HL-60 (cell line): ENCODE measurements around the gene THSD7A.

Experiments
- DNase-seq, 2 experiments: peaks; one replicate each; pipeline ENCODE4 v3.0.0-alpha.2; 2010 to 2020; ENCODE audit warnings: low read depth in 1 of 2, low spot score in 1 of 2
- H3K27ac ChIP-seq: fragments of 250-450 bp; sonication (Bioruptor Pico); replicated peaks from 2 replicates; pipeline ENCODE4 v1.5.1; 2020; ENCODE audit warnings: mild to moderate bottlenecking, moderate library complexity
- H3K27me3 ChIP-seq: fragments of 250-450 bp; sonication (Bioruptor Pico); 2 replicates; pipeline ENCODE4 v1.5.1; 2021; ENCODE audit warnings: mild to moderate bottlenecking, moderate library complexity; ENCODE audit not compliant: insufficient read depth, poor library complexity, severe bottlenecking
- H3K4me3 ChIP-seq: replicated peaks from 2 replicates; pipeline ENCODE4 v1.5.1; 2011; ENCODE audit warnings: mild to moderate bottlenecking, control low read depth, low read length; ENCODE audit not compliant: insufficient read depth
- GABPA ChIP-seq: IDR thresholded peaks from 2 replicates; pipeline ENCODE4 v1.6.1; 2012; ENCODE audit warnings: low read depth
- POLR2AphosphoS5 ChIP-seq: IDR thresholded peaks from 2 replicates; pipeline ENCODE4 v1.6.1; 2012; ENCODE audit warnings: low read depth
- SPI1 ChIP-seq: IDR thresholded peaks from 2 replicates; pipeline ENCODE4 v1.6.1; 2012; ENCODE audit warnings: low read depth, mild to moderate bottlenecking, borderline replicate concordance
- TF ChIP-seq, protein P1 (sequence below): IDR thresholded peaks from one replicate; pipeline ENCODE4 v1.5.1; 2011; ENCODE audit warnings: low read length, control low read depth, inconsistent platforms; ENCODE audit not compliant: insufficient read depth
- TF ChIP-seq, protein P2 (sequence below): IDR thresholded peaks from 2 replicates; pipeline ENCODE4 v1.6.1; 2012; ENCODE audit warnings: low read depth; ENCODE audit not compliant: insufficient replicate concordance

Gene THSD7A

DNA sequence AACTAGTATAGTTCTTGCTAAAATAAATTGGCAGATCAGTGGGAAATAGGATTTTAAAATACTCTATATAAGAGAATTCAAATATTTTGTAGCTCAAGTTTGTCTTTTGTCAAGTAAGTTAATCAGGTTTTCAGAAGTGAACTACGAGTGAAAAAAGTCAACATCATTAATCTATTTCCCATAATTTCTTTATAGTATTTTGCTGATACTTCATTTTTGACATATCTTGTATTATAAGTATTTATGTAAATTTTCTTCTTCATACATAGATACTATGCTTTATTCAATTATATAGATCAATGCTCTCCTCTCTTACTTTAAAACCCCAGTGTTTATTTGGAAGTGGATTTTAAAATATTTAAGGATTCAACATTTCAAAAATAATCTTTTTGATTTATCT is 360.7 kb downstream of the THSD7A start:
- TF ChIP-seq POLR2AphosphoS5 (no peak), GABPA (no peak), SPI1 (no peak)
- TF ChIP-seq, protein P1, sequence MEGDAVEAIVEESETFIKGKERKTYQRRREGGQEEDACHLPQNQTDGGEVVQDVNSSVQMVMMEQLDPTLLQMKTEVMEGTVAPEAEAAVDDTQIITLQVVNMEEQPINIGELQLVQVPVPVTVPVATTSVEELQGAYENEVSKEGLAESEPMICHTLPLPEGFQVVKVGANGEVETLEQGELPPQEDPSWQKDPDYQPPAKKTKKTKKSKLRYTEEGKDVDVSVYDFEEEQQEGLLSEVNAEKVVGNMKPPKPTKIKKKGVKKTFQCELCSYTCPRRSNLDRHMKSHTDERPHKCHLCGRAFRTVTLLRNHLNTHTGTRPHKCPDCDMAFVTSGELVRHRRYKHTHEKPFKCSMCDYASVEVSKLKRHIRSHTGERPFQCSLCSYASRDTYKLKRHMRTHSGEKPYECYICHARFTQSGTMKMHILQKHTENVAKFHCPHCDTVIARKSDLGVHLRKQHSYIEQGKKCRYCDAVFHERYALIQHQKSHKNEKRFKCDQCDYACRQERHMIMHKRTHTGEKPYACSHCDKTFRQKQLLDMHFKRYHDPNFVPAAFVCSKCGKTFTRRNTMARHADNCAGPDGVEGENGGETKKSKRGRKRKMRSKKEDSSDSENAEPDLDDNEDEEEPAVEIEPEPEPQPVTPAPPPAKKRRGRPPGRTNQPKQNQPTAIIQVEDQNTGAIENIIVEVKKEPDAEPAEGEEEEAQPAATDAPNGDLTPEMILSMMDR, result no peak
- TF ChIP-seq, protein P2, sequence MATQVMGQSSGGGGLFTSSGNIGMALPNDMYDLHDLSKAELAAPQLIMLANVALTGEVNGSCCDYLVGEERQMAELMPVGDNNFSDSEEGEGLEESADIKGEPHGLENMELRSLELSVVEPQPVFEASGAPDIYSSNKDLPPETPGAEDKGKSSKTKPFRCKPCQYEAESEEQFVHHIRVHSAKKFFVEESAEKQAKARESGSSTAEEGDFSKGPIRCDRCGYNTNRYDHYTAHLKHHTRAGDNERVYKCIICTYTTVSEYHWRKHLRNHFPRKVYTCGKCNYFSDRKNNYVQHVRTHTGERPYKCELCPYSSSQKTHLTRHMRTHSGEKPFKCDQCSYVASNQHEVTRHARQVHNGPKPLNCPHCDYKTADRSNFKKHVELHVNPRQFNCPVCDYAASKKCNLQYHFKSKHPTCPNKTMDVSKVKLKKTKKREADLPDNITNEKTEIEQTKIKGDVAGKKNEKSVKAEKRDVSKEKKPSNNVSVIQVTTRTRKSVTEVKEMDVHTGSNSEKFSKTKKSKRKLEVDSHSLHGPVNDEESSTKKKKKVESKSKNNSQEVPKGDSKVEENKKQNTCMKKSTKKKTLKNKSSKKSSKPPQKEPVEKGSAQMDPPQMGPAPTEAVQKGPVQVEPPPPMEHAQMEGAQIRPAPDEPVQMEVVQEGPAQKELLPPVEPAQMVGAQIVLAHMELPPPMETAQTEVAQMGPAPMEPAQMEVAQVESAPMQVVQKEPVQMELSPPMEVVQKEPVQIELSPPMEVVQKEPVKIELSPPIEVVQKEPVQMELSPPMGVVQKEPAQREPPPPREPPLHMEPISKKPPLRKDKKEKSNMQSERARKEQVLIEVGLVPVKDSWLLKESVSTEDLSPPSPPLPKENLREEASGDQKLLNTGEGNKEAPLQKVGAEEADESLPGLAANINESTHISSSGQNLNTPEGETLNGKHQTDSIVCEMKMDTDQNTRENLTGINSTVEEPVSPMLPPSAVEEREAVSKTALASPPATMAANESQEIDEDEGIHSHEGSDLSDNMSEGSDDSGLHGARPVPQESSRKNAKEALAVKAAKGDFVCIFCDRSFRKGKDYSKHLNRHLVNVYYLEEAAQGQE, result no peak
- no peak for DNase-seq
- no peak overlapping the region for H3K27ac ChIP-seq
- no peak overlapping the region for H3K4me3 ChIP-seq
- H3K27me3 ChIP-seq, result no peaks in the 10 kb centered on the region

DNA sequence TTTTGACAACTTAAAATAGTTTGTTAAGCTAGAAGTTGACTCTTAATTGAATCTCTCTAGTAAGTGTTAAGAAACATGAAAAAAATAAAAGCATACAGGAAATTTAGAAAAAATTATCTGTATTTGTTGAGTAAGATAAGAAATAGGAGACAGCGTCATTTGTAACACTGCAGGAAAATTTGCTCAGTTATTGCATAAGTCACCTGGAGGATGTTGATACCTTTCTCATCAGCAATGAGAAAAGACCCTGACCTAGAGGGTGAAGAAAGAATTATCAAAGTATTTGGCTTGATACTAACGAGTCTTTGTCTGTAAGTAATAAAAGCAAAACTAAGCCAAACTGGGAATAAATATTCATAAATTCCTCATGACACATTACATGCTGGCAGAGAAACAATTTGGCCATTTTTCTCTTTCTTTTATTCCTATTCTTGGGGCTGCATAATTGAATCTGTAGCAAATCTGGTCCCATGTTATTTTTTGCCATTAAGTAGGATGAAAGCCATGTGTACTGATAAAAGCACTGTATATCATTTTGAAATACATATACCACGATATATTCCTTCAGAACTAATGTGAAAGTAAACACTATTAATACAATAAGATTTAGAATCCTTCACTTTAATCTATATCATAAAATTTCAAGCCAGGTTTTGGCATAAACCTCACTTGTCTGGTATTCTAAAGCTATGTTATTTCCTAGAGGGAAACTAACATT is 362.8 kb downstream of the THSD7A start:
- TF ChIP-seq SPI1, result no peak
- TF ChIP-seq POLR2AphosphoS5, result no peak
- no peak overlapping the region for H3K27ac ChIP-seq
- DNase-seq, result no peak
- H3K4me3 ChIP-seq, result no peak overlapping the region
- H3K27me3 ChIP-seq, result no peaks in the 10 kb centered on the region

DNA sequence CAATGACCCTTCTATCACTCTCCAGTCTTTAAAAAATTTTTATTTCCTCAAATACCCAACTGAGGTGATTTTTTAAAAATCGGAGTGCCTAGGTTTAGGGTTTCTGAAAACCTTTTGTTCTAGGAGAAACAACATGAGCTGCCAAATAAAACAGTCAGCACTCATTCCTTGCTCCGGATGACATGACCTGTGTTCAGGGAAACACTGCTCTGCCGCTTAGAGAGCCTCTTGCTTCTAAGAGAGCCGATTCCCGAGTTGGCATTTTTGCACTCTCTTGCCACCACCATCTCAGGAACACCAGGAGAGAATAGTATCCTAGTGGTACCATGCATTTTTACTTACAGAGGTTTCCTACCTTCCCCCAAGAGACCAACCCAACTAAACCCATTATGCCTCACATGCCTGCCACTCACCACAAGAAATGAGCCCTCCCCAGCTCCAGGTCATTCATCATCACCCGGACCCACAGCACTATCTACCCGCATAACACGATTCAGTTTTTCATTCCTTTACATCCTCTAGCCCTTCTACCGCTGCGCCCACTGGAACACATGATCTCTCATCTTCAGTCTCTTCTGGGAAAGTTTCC is 365.4 kb downstream of the THSD7A start:
- H3K27me3 ChIP-seq, result no peaks in the 10 kb centered on the region

More for the DNA sequence above, 365.4 kb downstream of the THSD7A start:
- Histone ChIP-seq H3K4me3 (no peak overlapping the region), H3K27ac (no peak overlapping the region)
- DNase-seq, result no peak
- TF ChIP-seq GABPA (no peak), POLR2AphosphoS5 (no peak), SPI1 (no peak)
- TF ChIP-seq, protein P1, result no peak
- TF ChIP-seq, protein P2, result no peak
